HG02571 (cell line): ENCODE results near the gene GAGE10.

ENCODE experiments used
- ATAC-seq: cut with Tn5 transposase; IDR thresholded peaks from one replicate; pipeline ENCODE4 v1.9.1; 2021; ENCODE audit warnings: mild to moderate bottlenecking, moderate library complexity; ENCODE audit not compliant: unreplicated experiment

The GAGE10 gene, protein sequence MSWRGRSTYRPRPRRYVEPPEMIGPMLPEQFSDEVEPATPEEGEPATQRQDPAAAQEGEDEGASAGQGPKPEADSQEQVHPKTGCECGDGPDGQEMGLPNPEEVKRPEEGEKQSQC

DNA sequence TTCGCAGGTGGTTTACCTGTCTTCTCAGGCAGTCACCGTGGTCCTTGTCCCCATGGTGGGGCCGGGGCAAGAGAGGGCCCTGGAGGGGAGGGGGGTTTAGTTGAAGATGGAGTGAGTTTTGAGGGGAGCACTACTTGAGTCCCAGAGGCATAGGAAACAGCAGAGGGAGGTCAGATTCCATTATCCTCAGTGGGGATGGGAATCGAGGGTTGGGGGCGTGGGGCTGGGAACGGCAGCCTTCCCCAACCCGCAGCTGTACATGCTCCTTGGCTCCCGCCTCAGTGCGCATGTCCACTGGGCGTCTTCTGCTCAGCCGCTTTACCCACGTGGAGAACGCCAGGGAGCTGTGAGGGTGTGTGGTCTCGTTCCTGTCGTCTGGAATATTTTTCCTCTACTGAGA is at the start of gene GAGE10:
Gene GAGE10, plus strand, starts transcription at position 301 of the 400 bp plus-strand sequence. CDS start 1,214 bp downstream, outside the sequence.
- no peak for ATAC-seq

DNA sequence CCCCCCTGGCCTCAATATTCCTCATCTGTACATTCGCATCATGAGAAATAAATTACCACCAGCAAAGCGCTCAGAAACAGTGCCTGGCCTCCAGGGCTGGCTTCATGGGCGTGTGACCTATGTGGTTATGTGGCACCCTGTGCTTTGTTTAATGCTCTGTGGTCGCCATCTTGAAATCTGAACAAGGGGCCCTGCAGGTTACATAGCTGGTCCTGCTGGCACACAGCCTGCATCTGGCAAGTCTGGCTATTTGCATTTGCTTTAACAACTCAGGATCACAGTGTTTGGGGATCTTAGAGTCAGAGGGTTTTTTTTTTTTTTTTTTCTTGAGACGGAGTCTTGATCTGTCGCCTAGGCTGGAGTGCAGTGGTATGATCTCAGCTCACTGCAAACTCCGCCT is 48.8 kb upstream of the GAGE10 start:
- ATAC-seq: no peak

DNA sequence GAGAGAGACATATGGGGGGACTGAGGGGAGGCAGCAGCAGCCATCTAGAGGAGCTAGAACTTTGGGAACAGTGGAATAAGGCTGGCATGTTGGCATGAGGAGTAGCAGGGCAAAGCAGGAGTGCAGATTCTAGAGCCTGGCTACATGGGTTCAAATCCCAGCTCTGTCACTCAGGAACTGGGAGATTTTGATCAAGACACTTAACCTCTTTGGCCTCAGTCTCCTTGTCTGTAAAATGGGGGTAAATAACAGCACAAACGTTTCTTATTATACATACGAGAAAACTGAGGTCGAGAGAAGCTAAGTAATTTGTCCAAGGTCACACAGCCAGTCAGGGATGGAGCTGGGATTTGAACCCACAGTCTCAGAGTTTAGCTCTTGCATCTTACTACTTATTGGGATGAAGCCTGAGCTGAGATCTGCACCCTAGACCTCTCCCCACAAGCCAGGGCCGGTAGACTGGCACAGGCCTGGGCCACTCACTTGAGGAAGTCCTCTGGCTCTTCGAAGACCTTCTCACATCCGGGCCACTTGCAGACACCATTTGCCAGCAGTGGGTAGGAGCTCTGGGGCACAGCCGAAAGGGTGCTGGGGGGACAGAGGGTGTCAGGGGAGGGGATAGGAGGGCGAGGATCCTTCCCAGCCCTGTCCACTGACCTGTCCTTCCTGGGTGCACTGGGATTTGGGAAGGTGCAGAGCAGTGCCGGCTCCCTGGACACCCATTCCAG is 47.0 kb upstream of the GAGE10 start:
- no peak for ATAC-seq

DNA sequence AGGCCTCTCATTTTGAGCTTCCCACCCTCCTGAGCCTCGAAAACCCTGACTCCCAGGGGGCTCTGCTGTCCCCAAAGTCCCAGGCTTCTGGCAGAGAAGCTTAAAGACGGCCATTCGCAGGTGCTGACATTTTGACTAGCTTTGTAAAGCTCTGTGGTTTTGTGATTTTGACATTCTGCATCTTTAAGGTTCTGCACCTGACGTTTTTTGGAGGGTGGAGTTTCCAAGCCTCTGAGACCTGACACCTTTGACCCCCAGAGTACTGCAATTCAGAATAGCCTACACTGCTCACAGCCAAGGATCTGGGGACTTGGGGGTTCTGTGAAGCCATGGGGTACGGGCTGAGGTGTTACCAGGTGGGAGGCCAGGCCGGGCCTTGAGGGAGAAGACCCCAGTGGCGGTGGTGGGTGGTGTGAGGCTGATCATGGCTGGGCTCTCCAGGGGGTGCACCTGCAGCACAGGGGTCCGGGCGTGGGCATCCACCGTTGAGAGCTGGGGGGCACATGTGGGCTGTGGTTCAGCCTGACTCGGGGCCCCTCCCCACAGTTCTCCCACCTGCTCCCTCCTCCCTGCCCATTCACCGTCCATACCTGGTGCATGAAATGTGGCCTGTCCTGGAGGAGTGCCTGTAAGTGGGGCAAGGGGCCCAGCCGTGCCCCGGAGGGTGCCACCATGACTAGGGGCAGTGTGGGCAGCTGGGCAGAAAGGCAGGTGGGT is 46.2 kb upstream of the GAGE10 start:
- ATAC-seq: no peak

DNA sequence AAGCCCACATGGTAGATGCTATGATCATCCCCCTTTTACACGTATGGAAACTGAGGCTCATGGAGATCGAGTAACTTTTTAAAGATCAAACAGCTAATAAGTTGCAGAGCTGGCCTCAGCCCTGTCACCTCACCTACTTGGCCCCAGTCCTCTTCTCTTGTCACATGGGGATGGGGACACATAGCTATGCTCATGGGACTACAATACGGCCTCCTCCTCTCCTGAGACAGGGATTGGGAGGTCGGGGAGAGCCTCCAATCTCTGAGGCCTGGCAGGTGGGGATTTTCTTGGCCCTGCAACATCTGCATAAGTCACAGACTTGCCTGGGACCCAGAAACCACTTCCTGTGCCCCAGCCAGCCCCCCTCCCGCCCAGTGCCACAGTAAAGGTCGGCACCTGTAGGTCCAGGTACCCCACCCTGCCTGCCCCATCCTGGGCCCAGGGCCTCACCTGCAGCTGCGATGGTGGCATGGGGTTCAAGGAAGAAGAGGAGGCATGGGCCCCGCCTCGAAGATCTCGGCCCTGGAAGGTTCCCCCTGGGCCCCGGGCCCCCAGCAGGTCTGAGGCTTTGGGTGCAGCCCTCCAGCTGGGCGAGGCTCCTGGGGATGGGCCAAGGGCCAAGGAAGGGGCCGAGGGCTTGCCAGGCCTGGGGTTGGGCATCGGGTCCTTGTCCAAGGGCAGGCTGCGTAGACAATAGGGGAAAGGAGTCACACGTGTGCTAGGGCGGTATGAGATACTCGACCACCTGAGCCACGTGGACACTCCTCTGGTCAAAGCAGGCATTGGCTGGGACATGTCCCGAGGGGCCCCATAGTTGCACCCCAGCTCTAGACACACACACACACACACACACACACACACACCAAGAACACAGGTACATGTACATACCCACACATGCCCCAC is 45.3 kb upstream of the GAGE10 start:
- ATAC-seq: no peak

DNA sequence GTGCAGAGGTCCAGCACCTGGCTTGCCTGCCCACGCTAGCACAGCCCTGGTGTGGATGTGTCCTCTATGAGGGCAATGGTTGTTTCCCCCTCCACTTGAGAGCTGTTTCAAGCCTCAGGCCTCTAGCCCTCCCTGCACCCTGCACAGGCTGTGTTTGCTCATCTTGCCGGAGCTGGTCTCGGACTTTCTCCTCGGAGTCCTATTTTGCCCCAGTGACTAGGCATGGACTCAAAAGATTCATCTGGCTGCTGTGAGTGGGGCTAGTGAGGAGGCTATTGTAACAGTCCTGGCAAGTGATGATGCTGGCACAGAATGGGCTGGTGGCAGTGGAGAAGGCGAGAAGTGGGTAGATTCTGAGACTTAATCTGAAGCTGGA is 44.7 kb upstream of the GAGE10 start:
- ATAC-seq: no peak

DNA sequence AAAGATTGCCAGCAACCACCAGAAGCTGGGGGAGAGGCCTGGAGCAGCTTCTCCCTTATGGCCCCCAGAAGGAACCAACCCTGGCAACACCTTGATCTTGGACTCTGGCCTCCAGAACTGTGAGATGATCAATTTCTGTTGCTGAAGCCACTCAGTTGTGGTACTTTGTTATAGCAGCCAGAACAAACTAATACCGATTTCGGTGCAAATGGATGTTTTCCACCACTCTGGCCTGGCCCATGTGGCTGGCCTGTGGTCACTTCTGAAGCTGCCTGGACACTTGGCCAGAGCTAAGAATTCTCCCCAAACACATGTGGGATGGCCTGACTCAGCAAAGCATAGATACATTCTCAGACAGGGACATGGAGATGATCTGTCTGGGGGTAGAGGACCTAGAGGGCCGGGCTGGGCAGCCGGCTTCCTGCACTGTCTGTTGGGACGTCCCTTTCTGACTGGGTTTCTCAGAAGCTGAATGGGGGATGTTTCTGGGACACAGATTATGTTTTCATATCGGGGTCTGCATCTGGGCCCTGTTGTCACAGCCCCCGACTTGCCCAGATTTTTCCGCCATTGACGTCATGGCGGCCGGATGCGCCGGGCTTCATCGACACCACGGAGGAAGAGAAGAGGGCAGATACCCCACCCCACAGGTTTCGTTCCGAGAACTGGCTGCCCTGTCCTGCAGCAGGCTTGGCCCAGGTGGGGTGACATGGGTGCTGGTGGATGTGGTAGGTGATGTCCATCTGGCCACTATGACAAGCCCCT is 43.0 kb upstream of the GAGE10 start:
- ATAC-seq: no peak

DNA sequence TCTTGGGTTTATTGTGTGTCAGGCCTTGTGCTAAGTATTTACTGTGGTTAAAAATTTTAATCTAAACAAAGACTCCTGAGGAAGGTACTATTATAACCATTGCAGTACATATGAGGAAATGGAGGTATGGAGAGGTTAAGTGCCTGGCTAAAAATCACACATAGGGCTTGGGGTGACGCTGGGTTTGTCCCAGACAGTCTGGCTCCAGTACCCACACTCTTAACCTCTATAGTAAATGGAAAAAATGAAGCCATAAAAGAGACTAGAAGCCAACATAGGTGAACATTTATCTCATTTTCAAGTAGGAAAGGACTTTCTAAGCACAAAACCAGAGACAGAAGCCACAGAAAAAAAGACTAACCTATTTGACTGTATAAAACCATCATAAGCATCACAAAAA is 40.8 kb upstream of the GAGE10 start:
- no peak for ATAC-seq

DNA sequence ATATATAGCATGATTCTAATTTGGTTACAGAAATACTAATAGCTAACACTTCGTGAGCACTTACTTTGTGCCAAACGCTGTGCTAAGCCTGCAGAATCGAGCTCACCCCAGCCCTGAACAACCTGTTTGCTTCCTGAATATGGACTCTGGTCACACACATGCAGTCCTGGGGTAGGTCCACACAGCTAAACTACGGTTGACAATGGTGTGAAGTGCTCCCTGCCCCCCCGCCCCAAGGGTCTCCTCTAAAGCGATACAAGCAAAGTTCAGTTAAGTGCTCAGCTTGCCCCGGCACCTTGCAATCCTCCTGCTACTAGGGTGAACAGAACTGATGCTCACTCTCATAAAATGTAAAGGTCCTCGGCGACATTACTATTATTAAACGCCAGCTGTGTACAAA is 39.8 kb upstream of the GAGE10 start:
- ATAC-seq: no peak

DNA sequence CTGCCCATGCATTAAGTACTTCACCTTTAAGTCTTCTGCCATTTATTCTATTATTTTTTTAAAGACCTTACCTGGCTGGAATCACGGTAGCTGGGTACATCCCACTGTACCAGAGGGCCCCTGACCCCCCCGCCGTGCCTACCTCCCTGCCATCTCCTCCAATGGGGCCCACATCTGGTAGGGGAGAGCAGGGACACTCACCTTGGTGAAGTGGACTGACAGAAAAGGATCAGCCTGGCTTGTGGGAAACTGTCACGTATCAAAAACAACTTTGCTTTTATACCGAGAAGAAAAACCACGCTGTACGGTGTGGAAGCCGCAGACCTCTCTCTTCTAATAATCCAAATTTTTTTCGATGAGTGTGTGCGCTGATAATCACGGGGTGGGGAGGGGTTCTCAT is 39.0 kb upstream of the GAGE10 start, which contains the start of gene FOXP3:
Gene FOXP3, minus strand, starts transcription at position 251 of the 400 bp plus-strand sequence. CDS start 6,205 bp downstream, outside the sequence.
- no peak for ATAC-seq

DNA sequence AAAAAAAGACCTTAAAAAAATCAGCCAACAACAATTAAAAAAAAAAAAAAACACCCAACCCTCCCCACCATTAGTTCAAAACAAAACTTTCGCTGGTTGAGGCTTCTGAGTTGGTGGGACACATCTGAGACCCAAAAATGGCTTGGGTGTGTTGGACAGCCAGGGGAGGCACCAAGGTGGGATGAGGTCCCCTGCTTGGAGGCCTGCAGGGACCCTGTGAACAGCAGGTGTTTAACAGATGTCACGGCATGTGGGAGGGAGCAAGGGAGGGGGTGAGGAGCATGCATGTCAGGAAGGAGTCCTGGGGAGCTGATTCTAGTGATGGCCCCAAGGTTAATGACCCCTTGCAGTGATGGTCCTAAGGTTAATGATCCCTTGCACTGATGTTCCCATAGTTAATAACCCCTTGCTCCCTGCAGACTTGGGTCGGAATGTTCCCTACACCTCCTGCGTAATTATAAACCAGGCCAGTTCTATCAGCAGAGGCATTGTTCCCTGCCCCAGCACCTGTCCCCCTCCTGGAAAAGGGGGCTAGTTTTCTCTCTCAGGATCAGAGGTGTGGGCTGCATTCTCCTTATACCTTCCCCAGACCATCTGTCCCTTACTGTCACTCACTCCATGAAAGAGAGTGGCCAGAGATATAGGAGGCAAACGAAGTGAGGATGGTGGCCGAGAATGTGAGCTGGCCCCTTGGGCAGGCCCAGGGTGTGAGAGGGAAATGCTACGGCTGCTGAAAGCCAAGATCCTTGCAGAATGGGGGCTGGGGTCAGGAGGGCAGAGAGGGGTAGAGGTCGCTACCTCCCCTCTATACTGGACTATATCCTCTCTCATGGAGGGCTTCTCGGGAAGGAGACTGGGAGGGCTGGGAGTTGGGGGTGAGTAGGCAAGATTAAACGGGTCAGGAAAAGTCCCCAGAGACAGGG is 36.7 kb upstream of the GAGE10 start:
- ATAC-seq: no peak

DNA sequence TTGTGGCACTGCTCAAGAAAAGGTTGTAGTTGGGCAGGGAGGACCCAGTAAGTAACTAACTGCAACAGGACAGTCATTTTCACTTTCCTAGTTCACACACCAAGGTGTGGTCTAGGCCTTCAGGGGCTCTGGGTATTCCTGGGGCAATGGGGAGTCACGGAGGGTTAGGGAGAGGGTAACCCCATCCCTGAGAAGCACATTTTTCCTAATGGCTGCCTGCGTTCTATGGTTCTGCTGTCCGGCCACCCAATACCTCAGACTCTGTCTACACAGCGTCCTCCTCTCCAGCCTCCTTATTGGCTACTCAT is 34.8 kb upstream of the GAGE10 start:
- ATAC-seq: no peak

DNA sequence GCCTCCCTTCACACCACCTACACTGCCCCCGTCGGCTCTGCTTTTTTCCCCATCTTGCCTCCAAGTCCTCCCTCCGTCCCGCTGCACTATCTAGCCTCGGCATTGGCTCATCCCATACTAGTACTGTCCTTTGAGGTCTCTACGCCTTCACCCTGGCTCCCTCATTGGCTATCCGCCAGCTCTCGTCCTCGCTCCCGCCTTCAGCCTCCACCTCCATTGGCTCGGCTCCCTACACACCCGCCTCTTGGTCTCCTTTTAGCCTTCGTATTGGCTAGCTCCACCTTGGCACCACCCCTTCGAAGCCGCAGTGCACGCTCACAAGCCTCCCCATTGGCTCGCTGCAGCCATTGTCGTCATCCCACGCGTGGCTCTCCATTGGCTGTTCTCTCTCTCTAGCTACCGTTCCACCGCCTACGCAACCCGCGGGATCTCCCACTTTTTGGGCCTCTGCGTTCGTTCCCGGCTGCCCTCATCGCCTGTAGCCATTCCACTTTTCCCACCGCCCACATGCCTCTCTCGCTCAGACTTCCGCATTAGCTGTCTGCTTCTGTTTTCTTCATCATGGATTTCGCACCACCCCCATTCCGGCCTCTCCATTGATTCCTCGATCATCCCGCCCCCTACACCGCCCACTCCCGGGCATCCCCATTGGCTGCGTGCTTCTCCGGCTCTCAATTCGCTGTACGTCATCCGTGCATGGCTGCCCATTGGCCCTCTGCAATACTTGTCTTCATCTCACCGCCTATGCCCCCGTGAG is 34.3 kb upstream of the GAGE10 start:
- peak; percentile 85 for ATAC-seq

DNA sequence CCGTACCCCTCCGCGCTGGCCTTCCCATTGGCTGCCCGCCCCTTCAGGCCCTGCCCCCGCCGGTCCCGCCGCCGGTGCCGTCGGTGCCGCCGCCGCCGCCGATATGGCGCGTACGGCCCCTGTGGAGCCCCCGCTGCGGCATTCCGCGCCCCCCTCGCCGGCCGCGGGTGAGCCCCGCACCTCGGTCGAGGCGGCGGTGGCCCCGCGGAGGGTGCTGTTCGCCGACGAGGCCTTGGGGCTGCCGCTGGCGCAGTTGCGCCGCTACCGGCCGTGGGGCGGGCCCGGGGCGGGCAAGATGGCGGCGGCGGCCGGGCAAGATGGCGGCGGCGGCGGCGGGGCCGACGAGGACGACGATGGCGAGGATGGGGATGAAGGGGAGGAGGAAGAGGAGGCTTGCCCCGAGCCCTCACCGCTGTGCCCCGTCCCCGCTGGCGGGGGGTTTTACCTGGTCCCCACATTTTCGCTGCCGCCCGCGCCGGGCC is 33.6 kb upstream of the GAGE10 start, which contains the start of gene PPP1R3F:
Gene PPP1R3F, plus strand, starts transcription at position 27 of the 482 bp plus-strand sequence. Its CDS starts 77 bp downstream, at position 104.
- ATAC-seq: peak; percentile 13

DNA sequence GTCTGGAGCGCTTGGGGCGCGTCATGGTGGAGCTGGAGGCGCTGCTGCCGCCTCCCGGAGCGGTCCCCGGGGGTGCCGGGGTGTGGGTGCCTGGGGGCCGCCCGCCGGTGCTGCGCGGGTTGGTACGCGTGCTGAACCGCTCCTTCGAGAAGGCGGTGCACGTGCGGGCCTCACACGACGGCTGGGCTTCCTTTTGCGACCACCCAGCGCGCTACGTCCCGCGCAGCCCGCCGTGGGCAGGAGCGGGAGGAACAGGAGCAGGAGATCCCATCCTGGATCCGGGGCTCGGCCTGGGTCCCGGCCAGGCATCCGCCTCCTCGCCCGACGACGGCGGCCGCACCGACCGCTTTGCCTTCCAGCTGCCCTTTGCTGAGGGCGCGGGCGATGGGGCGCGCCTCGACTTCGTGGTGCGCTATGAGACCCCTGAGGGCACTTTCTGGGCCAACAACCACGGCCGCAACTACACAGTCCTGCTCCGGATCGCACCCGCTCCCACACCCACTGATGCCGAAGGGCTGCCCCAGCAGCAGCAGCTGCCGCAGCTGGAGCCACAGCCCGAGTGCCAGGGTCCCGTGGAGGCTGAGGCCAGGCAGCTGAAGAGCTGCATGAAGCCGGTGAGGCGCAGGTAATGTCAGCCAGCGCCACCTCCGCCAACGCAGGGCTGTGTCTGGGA is 33.1 kb upstream of the GAGE10 start:
- ATAC-seq: no peak

DNA sequence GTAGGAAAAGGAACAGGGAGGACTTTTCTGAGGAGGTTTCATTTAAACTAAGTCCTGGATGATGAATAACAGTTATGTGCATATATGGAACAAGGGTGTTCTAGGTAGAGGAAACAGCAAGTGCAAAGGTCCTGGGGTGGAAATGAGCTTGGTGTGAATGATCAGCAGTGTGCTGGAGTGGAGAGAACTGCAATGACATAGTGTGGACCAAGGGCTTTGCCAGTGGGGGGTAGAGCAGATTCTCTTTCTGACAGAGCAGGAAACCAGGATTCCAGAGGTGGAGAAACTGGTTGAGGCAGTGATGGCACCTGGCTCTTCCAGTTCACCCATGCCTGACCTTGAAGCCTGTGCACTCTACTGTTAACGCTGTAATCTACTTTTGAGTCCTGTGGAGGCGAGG is 32.1 kb upstream of the GAGE10 start:
- no peak for ATAC-seq

DNA sequence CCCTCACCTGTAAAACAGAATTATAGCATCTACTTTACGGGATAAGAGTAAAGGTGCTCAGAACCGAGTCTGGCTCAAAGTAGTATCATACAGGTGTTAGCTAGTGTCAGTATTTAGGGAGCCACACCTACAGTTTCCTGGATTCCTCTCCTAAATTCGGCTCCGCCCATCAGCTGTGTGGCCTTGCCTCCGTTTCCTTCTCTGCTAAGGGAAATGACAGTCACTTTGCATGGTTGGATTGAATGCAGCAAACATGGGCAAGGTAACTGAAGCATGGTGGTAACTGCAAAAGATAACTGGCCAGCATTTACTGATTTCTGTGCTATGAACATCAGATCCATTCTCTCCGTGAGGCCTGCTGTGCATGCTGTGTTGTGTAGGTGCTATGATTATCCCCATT is 31.0 kb upstream of the GAGE10 start:
- no peak for ATAC-seq

DNA sequence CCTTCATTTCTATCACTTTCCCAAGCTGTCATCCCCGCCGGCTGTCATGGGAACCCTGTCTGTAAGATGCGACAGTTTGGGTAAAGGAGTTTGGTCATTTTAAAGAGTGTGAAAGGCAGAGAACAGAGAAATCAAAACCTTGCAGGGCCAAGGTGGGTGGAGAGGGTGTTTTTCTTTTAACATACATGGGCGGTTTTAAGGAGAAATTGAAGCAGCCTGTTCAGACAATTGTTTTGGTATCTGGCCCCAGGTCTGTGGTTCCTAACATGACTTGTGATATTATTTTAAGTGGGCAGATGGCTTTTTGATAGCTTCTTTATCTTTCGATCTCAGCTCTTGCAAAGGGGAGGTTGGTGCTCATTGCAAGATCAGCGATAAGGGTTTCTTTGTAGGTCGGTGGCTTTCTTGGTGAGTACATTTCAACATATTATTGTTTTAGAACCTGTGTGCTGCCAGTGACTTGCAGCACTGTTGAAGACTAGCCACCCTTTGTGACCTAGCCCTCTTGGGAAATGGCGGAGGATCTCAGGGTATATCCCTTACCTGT is 30.2 kb upstream of the GAGE10 start:
- no peak for ATAC-seq
